Hepatocyte (in vitro differentiated cells): ENCODE measurements around the gene MVB12B. TPM values are rescaled to one million over a fixed set of nuclear protein-coding genes. Genes with fewer than 3 reads are reported as not detected.

Source experiments
- DNase-seq: peaks from one replicate; pipeline ENCODE4 v3.0.0-alpha.2; 2016; ENCODE audit warnings: low spot score
- H2AFZ ChIP-seq: fragments of 200-600 bp; sonication (generic); 2 replicates; pipeline ENCODE4 v1.6.0; 2016; ENCODE audit warnings: antibody characterized with exemption, mild to moderate bottlenecking
- H3K27ac ChIP-seq: fragments of 200-600 bp; sonication (generic); 2 replicates; pipeline ENCODE4 v1.5.1; 2016; ENCODE audit warnings: mild to moderate bottlenecking
- H3K27me3 ChIP-seq: fragments of 200-600 bp; sonication (generic); 2 replicates; pipeline ENCODE4 v1.6.1; 2016
- H3K36me3 ChIP-seq: fragments of 200-600 bp; sonication (generic); replicated peaks from 2 replicates; pipeline ENCODE4 v1.5.1; 2016; ENCODE audit warnings: low read depth; ENCODE audit not compliant: insufficient read depth
- H3K4me1 ChIP-seq: fragments of 200-600 bp; sonication (generic); 2 replicates; pipeline ENCODE4 v1.5.1; 2016; ENCODE audit warnings: mild to moderate bottlenecking, moderate library complexity; ENCODE audit not compliant: insufficient read depth
- H3K4me2 ChIP-seq: fragments of 200-600 bp; sonication (generic); 2 replicates; pipeline ENCODE4 v1.6.0; 2016
- H3K4me3 ChIP-seq: fragments of 200-600 bp; sonication (generic); 2 replicates; pipeline ENCODE4 v1.5.1; 2016; ENCODE audit warnings: mild to moderate bottlenecking
- H3K79me2 ChIP-seq: fragments of 200-600 bp; sonication (generic); 2 replicates; pipeline ENCODE4 v1.6.0; 2017; ENCODE audit warnings: mild to moderate bottlenecking
- H3K9me2 ChIP-seq: fragments of 200-600 bp; sonication (generic); replicated peaks from 2 replicates; pipeline ENCODE4 v1.6.0; 2017; ENCODE audit warnings: mild to moderate bottlenecking; ENCODE audit not compliant: insufficient read depth
- H3K9me3 ChIP-seq: fragments of 200-600 bp; sonication (generic); 2 replicates; pipeline ENCODE4 v1.5.1; 2016; ENCODE audit warnings: low read depth, mild to moderate bottlenecking
- H4K20me1 ChIP-seq: fragments of 200-600 bp; sonication (generic); 2 replicates; pipeline ENCODE4 v1.6.0; 2016; ENCODE audit warnings: mild to moderate bottlenecking; ENCODE audit not compliant: insufficient read depth, poor library complexity, severe bottlenecking
- EZH2 ChIP-seq: fragments of 200-600 bp; sonication (generic); IDR thresholded peaks from 2 replicates; pipeline ENCODE4 v1.6.1; 2016; ENCODE audit warnings: antibody characterized with exemption, mild to moderate bottlenecking, borderline replicate concordance
- EZH2phosphoT487 ChIP-seq: fragments of 200-600 bp; sonication (generic); IDR thresholded peaks from one replicate; pipeline ENCODE4 v1.6.1; 2018; ENCODE audit warnings: antibody characterized with exemption, mild to moderate bottlenecking, low read depth, moderate library complexity; ENCODE audit not compliant: unreplicated experiment, severe bottlenecking
- WGBS: methylation state at CpG from one replicate; pipeline ENCODE4 v1.1.6; 2016; ENCODE audit warnings: low lambda C conversion rate; ENCODE audit errors: missing lambda C conversion rate; 5-methylcytosine and 5-hydroxymethylcytosine counted together
- polyA plus RNA-seq: library from polyadenylated mRNA; unstranded; fragments of >200 nt; fragmentation: Nextera tagmentation; extraction: Ambion mirVana; gene quantifications from 2 replicates; pipeline ENCODE4 v1.2.1, GENCODE V29; 2016
- total RNA-seq: library from RNA; depleted of rRNA; stranded (reverse); fragments of >200 nt; gene quantifications from 2 replicates; pipeline ENCODE4 v1.2.3, GENCODE V29; 2014
- TF ChIP-seq, protein P1 (sequence below): fragments of 200-600 bp; sonication (generic); IDR thresholded peaks from 2 replicates; pipeline ENCODE4 v1.5.1; 2016; ENCODE audit warnings: antibody characterized with exemption, mild to moderate bottlenecking; ENCODE audit not compliant: poor library complexity

MVB12B gene
- total and polyA plus RNA-seq, 2 experiments from 2014 or later = 11.8 to 12.1 TPM

DNA sequence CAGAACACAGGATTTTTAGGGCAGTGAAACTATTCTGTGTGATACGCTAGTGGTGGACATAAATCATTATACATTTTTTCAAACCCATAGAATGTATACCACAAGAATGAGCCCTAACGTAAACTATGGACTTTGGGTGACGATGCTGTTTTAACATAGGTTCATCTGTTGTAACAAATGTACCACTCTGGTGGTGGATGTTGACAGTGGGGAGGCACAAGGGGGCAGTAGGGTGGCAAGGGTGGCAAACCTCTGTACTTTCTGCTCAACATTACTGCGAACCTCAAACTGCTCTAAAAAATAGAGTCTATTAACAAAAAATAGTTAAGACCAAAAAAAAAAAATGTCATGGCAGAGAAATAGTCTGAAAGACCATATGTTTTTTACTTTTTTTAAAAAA lies 9.1 kb upstream of the MVB12B start:
- Histone ChIP-seq H4K20me1 (no peaks in the 10 kb centered on the region), H3K9me3 (no peaks in the 10 kb centered on the region), H3K79me2 (no peaks in the 10 kb centered on the region), H3K4me3 (no peak overlapping the region), H3K9me2 (no peaks in the 10 kb centered on the region), H3K4me2 (no peak overlapping the region), H2AFZ (no peak overlapping the region), H3K27ac (no peak overlapping the region), H3K4me1 (no peaks in the 10 kb centered on the region), H3K27me3 (no peaks in the 10 kb centered on the region), H3K36me3 (no peaks in the 10 kb centered on the region)
- WGBS = 86% methylated on average over 4 of the region's 4 CpGs
- TF ChIP-seq, protein P1, sequence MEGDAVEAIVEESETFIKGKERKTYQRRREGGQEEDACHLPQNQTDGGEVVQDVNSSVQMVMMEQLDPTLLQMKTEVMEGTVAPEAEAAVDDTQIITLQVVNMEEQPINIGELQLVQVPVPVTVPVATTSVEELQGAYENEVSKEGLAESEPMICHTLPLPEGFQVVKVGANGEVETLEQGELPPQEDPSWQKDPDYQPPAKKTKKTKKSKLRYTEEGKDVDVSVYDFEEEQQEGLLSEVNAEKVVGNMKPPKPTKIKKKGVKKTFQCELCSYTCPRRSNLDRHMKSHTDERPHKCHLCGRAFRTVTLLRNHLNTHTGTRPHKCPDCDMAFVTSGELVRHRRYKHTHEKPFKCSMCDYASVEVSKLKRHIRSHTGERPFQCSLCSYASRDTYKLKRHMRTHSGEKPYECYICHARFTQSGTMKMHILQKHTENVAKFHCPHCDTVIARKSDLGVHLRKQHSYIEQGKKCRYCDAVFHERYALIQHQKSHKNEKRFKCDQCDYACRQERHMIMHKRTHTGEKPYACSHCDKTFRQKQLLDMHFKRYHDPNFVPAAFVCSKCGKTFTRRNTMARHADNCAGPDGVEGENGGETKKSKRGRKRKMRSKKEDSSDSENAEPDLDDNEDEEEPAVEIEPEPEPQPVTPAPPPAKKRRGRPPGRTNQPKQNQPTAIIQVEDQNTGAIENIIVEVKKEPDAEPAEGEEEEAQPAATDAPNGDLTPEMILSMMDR = no peak
- TF ChIP-seq EZH2 (no peak), EZH2phosphoT487 (no peak)
- no peak for DNase-seq

DNA sequence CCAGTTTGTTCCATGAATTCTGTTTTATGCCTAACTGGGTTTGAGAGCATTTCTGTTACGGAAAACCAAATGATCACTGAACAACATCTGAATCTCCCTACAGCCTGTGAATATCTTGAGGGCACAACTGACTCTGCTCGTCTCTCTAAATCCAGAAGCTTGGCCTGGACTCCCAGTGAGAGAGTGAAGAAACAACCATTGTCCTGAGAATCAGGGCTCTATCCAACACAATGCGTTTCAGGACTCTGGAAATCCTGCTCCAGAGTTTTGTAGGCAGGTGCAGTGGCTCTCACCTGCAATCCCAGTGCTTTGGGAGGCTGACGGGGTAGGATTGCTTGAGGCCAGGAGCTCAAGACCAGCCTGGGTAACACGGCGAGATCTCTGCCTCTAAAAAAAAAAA lies 7.8 kb upstream of the MVB12B start:
- 95% methylated on average over 6 of the region's 6 CpGs for WGBS
- H3K4me1 ChIP-seq = no peaks in the 10 kb centered on the region

DNA sequence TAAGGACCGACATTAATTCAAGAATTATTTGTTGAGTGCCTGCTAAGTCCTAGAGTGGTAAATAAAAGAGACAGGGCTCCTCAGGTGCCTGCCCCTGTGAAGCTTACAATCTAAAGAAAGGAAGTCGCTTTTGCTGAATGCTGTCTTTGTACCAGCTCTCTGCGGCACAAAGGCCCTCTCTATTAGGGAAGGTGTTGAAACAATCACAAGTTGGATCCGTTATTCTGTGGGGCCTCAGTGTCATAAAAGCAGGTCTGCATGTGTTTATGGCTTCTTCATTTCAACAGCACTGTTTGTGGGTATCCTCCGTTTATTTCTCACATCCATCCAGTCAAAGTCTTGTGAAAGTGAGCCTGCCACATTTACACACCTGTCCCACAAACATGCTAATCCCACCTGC lies 7.0 kb upstream of the MVB12B start:
- no peak for TF ChIP-seq EZH2phosphoT487
- TF ChIP-seq, protein P1 = no peak
- TF ChIP-seq EZH2 = no peak
- no peak overlapping the region for H3K27ac ChIP-seq
- H3K27me3 ChIP-seq = no peaks in the 10 kb centered on the region
- no peaks in the 10 kb centered on the region for H4K20me1 ChIP-seq
- H3K4me3 ChIP-seq = no peak overlapping the region
- H3K4me2 ChIP-seq = no peak overlapping the region
- no peaks in the 10 kb centered on the region for H3K9me2 ChIP-seq
- no peaks in the 10 kb centered on the region for H3K9me3 ChIP-seq
- WGBS = 74% methylated on average over 5 of the region's 5 CpGs
- no peak for DNase-seq
- H3K4me1 ChIP-seq = no peaks in the 10 kb centered on the region
- H3K79me2 ChIP-seq = no peaks in the 10 kb centered on the region
- no peaks in the 10 kb centered on the region for H3K36me3 ChIP-seq
- H2AFZ ChIP-seq = no peak overlapping the region

More for the DNA sequence above, 7.8 kb upstream of the MVB12B start:
- no peak overlapping the region for H3K4me3 ChIP-seq
- H3K9me2 ChIP-seq = no peaks in the 10 kb centered on the region
- H3K36me3 ChIP-seq = no peaks in the 10 kb centered on the region
- no peaks in the 10 kb centered on the region for H4K20me1 ChIP-seq
- H3K27ac ChIP-seq = no peak overlapping the region
- H3K9me3 ChIP-seq = no peaks in the 10 kb centered on the region
- DNase-seq = no peak
- TF ChIP-seq, protein P1 = no peak
- TF ChIP-seq EZH2 = no peak
- H3K27me3 ChIP-seq = no peaks in the 10 kb centered on the region
- no peak overlapping the region for H2AFZ ChIP-seq
- H3K4me2 ChIP-seq = no peak overlapping the region
- H3K79me2 ChIP-seq = no peaks in the 10 kb centered on the region
